ENCODE measurements around the gene UCN2.
"Not testable (repeated sequence)": the region's sequence is repeated elsewhere in the genome, so short reads cannot be mapped to it uniquely, and the experiment has no call there.

Gene UCN2

DNA sequence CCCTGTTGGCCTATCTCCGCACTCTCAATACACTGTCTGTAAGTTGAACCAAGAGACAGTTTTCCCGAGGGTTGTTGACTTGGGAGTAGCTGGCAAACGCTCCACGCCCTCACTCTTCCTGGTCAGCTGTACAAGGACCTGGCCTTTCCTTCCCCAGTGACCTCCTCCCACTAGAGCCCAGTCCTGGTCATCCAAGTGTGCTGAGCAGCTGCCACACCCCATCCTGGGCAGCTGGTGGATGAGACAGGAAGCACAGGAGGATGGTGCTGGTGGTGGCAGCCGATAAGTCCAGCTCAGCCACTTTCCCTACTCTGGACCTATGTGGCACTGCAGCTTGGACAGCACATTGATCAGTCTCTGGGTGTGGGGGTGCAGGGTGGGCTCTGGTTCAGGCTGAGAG is 26.8 kb downstream of the UCN2 start:
- TF ChIP-seq, protein P1, sequence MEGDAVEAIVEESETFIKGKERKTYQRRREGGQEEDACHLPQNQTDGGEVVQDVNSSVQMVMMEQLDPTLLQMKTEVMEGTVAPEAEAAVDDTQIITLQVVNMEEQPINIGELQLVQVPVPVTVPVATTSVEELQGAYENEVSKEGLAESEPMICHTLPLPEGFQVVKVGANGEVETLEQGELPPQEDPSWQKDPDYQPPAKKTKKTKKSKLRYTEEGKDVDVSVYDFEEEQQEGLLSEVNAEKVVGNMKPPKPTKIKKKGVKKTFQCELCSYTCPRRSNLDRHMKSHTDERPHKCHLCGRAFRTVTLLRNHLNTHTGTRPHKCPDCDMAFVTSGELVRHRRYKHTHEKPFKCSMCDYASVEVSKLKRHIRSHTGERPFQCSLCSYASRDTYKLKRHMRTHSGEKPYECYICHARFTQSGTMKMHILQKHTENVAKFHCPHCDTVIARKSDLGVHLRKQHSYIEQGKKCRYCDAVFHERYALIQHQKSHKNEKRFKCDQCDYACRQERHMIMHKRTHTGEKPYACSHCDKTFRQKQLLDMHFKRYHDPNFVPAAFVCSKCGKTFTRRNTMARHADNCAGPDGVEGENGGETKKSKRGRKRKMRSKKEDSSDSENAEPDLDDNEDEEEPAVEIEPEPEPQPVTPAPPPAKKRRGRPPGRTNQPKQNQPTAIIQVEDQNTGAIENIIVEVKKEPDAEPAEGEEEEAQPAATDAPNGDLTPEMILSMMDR (IDR thresholded peaks at IDR 0.05): no peak
- no peak for DNase-seq (ENCODE audit: low spot score)
- H3K27ac ChIP-seq: no peak overlapping the region
- H3K4me3 ChIP-seq: no peak overlapping the region

DNA sequence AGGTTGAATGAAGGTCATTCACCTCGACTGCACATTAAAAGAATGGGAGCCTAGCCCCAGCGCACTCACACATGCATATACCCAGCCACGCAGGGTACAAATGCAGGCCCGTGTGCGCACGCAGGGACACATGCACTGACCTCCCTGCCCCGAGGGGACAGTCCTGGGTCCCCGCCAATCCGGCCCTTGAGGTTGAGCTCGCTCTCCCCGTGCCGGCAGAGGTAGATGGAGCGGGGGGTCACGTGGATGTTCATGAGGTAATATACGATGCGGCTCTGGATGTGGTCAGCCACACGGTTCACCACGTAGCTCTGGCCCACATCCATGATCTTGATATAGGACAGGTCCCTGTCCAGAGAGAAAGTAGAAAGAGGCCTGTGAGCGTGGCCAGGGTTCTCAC is 27.5 kb downstream of the UCN2 start:
- no peak for DNase-seq (ENCODE audit: low spot score)

DNA sequence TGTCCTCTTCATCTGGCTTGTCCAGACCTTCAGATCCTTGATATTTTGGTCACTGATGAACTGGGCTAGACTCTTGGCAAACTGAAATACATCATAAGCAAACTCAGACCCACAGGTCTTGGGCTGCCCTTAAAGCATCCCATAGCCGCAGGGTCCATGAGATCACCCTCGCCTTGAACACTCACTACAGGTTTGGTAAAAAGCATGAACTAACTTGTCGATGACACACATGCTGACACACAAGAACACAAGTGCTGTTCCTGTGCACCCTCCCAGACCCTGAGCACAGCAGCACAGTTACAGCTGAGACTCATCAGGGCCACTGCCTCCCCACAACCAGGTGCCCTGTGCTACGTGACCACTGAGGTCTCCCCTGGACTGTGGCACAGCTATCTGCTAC is 28.0 kb downstream of the UCN2 start:
- no peak overlapping the region for H3K27ac ChIP-seq
- DNase-seq (ENCODE audit: low spot score): no peak
- H3K4me3 ChIP-seq: no peak overlapping the region
- TF ChIP-seq, protein P1 (IDR thresholded peaks at IDR 0.05): no peak

More for the DNA sequence above, 27.5 kb downstream of the UCN2 start:
- no peak overlapping the region for H3K4me3 ChIP-seq
- no peak overlapping the region for H3K27ac ChIP-seq
- TF ChIP-seq, protein P1 (IDR thresholded peaks at IDR 0.05): no peak

DNA sequence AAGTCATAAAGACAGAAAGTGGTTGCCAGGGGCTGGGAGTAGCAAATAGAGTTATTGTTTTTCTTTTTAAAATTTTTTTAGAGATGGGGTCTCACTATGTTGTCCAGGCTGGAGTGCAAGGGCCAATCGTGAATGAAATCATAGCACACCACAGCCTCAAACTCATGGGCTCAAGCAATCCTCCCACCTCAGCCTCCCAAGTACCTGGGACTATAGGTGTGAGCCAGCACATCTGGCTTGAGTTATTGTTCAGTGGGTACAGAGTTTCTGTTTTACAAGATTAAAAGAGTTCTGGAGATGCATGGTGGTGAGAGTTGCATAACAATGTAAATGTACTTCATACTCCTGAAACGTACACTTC is 30.6 kb downstream of the UCN2 start:
- no peak overlapping the region for H3K27ac ChIP-seq
- TF ChIP-seq, protein P1 (IDR thresholded peaks at IDR 0.05): no peak
- no peak overlapping the region for H3K4me3 ChIP-seq
- DNase-seq (ENCODE audit: low spot score): no peak

DNA sequence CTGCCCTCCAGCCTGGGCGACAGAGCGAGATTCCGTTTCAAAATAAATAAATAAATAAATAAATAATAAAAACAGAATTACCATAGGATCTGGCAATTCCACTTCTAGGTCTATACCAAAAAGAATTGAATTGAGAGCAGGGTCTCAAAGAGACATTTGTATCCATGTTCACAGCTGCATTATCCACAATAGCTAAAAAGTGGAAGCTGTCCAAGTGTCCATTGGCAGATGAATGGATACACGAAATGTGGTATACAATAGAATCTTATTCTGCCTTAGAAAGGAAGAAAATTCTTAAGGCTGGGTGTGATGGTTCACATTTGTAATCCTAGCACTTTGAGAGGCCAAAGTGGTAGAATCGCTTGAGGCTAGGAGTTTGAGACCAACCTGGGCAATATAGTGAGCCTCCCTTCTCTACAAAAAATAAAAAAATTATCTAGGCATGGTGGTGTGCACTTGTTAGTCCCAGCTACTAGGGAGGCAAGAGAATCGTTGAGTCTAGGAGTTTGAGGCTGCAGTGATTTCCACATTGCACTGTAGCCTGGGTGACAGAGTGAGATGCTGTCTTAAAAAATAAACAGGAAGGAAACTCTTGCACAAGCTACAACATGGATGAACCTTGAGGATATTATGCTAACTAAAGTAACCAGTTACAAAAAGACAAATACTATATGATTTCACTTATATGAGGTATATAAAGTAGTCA is 31.2 kb downstream of the UCN2 start:
- TF ChIP-seq, protein P1 (IDR thresholded peaks at IDR 0.05): no peak
- DNase-seq (ENCODE audit: low spot score): no peak
- Histone ChIP-seq H3K4me3 (no peak overlapping the region), H3K27ac (no peak overlapping the region)

DNA sequence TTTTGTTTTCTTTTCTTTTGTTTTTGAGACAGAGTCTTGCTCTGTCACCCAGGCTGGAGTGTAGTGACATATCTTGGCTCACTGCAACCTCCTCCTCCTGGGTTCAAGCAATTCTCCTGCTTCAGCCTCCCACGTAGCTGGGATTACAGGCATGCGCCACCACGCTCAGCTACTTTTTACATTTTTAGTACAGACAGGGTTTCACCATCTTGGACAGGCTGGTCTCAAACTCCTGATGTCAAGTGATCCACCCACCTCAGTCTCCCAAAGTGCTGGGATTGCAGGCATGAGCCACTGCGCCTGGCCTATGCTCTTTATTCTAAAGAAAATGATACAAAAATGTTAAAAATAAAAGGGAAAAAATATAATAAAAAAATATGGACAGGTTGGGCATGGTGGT is 32.9 kb downstream of the UCN2 start:
- not testable (repeated sequence) for H3K27ac ChIP-seq; DNase-seq (ENCODE audit: low spot score); H3K4me3 ChIP-seq

DNA sequence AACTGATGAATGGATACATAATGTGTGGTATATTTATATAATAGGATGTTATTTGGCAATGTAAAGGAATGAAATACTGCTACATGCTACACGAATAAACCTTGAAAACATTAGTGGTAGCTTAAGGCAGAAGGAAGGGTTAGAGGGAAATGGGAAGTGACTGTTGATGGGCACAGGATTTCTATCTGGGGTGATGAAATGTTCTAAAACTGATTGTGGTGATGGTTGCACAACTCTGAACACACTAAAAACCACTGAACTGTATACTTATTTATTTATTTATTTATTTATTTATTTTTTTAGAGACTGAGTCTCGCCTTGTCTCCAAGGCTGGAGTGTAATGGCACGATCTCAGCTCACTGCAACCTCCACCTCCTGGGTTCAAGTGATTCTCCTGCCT is 34.8 kb downstream of the UCN2 start:
- DNase-seq (ENCODE audit: low spot score): no peak
- TF ChIP-seq, protein P1 (IDR thresholded peaks at IDR 0.05): no peak
- H3K4me3 ChIP-seq: no peak overlapping the region
- H3K27ac ChIP-seq: no peak overlapping the region
